GM18909 (cell line): ENCODE data around the gene LDLRAD4.

Experiments used
- ATAC-seq: cut with Tn5 transposase; IDR thresholded peaks from one replicate; pipeline ENCODE4 v1.9.1; 2021; ENCODE audit warnings: mild to moderate bottlenecking; ENCODE audit not compliant: unreplicated experiment, poor library complexity

LDLRAD4 gene

GRCh38 chr18:13226533-13227144, 8.1 kb downstream of the LDLRAD4 start:
- no peak for ATAC-seq

- ATAC-seq = no peak
Measured at GRCh38 chr18:13227910-13228309, 9.3 kb downstream of the LDLRAD4 start.

GRCh38 chr18:13229001-13229671, 10.6 kb downstream of the LDLRAD4 start:
- no peak for ATAC-seq

DNA sequence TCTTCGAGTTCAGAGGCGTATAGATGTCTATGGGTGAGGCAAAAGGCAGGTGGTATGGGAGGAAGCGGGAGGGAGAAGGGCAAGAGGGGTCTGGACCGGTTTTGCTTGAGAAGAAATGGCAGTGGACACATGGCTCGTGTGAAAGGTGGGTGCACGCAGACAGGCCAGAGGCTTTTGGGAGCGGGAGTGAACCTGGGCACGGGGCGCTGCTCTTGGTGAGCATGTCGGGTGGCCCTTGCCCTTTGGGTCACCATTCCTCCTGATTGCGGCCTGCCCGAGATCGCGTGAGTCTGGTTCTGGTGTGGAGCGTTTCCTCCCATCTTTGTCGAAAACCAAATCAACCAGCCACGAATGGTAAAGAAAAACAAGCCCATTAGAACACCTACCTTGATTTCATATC, 12.6 kb downstream of the LDLRAD4 start:
- no peak for ATAC-seq

DNA sequence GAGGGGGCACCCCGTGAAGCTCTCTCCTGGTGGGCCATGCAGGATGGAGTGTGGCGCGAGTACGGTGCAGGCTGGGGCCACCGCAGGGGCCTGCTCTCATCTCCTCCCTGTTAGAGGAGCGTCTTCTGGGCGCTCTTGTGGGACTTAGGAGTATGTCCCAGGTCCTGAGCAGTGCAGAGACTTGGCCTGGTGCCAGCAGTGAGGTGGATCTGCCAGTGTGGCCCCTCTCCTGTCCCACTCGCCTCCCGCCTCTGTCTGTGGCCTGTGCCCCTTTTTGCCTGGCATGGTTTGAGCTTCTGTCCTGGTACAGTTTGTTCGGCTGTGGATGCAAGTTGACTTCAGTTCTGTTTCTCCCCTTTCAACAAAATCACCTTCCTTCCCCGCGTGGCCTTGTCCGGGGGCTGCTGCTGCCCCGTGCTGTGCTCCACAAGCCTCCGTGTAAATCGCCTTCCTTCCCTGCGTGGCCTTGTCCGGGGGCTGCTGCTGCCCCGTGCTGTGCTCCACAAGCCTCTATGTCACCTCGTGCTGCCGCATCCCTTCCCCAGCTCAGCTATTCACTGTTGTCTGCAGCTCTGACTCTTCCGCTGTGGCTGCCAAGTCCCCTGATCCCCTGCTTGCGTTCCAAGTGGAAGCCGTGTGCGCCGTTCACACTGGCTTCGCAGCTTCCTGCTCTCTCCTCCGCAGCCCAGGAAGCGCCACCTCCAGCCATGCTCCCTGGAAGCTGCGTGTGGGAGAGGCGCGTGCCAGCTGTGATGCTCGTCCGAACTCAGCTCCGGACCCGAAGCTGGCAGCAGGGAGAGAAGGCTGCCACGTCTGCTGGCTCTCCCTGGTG, 13.7 kb downstream of the LDLRAD4 start:
- no peak for ATAC-seq

DNA sequence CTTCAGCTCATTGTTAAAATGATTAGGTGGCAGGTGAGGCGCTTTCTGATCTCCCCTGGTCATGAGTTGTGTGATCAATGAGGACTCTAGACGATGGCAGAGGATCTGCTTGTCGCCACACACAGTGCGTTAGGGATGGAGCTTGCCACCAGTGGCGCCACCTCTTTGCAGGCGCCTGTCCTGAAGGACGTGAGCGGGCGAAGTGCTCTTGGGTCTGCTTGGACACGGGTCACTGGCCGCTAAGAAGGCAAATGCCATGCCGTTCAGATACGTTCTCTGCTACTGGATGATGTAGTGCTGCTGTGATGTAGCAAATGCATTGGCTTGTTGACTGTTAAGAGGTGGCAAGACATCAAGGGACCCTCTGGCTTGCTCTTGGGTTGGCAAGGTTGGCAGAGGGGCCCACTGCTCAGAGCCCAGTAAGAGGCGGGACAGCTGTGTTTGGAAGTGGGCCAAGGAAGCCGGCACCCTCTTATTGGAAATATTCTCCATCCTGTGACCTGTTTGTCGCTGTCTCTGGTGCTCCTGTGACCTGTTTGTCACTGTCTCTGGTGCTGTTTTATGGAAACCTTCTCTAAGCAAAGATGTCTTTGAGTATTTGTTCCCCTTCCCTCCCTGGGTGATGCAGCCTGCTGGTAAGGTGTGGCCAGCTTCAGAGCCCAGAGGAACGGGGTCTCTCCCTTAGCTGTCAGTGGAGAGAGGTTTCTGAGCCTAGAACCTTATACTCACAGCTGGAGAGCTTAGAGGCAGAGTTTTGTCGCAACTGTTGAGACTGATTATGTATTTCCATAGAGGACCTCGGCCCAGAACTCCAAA, 14.6 kb downstream of the LDLRAD4 start:
- ATAC-seq = no peak

- ATAC-seq = no peak
Measured at GRCh38 chr18:13233787-13234783, 15.5 kb downstream of the LDLRAD4 start.

DNA sequence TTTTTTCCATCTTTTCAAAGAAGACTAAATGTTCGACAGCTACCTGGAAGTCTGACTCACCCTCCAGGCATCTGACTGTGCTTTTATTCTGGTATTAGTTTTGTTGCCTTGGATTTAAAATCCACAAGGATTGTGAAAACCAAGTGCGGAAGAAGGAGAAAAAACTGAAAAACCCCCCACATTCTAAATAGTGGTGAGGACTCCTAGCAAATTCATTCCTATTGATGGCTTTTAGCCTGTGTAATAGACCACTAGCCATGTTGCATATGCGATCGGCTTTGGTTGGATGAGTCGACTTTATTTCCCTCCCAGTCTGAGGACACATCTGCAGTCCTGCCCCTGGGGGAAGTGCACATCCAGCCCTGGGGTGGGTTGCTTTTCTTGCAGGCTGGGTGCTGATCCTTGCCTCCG, 16.9 kb downstream of the LDLRAD4 start:
- no peak for ATAC-seq

- no peak for ATAC-seq
Measured at GRCh38 chr18:13235981-13236380, 17.4 kb downstream of the LDLRAD4 start.

DNA sequence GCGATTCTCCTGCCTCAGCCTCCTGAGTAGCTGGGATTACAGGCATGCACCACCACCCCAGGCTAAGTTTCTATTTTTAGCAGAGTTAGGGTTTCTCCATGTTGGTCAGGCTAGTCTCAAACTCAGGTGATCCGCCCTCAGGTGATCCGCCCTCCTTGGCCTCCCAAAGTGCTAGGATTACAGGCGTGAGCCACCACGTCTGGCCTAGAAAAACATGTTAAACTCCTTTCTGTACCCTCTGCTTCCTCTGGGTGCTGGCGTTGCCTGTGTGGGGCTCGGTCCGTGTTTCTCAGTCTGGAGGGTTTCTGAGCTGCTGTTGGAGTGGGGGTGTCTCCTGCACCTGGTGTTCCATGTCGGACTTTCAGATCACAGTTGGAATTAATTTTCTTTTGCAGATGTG, 17.9 kb downstream of the LDLRAD4 start:
- no peak for ATAC-seq

DNA sequence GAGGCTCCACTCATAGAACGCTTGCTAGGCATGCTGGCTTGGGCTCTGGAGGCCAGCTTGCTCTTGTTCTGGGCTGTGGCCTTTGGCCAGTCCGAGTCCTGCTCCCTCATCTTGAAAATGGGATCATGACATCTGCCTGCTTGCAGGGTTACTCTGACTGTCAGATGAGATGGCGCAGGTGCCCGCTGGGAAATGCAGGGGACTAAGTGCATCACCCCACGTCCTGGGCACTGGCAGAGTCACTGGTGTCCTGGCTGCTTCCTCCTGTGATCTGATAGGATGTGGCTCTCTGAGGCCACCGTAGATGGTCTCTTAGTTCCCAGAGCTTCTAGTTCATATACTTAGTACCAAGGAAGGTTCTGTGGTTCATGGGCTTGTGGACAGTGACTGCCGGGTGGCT, 18.5 kb downstream of the LDLRAD4 start:
- ATAC-seq = no peak

DNA sequence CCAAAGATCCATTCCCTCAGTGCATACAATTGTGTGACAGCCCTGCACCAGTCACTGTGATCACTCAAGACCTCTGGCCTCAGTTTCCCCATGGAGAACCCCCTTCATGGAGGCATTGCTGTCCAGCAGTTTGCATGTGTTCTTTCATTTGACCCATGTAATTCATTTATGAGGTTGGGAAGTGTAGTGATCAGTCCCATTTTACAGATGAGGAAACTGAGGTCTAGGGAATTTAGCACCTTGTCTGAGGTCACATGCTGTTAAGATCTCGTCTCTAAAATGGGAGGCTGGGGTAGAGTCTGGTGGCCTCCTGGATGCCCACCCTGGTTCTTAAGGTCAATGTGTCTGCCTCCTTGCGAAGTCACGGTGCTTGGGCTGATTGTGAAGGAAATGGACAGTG, 19.1 kb downstream of the LDLRAD4 start:
- no peak for ATAC-seq

- no peak for ATAC-seq
Measured at GRCh38 chr18:13239171-13239956, 20.8 kb downstream of the LDLRAD4 start.

DNA sequence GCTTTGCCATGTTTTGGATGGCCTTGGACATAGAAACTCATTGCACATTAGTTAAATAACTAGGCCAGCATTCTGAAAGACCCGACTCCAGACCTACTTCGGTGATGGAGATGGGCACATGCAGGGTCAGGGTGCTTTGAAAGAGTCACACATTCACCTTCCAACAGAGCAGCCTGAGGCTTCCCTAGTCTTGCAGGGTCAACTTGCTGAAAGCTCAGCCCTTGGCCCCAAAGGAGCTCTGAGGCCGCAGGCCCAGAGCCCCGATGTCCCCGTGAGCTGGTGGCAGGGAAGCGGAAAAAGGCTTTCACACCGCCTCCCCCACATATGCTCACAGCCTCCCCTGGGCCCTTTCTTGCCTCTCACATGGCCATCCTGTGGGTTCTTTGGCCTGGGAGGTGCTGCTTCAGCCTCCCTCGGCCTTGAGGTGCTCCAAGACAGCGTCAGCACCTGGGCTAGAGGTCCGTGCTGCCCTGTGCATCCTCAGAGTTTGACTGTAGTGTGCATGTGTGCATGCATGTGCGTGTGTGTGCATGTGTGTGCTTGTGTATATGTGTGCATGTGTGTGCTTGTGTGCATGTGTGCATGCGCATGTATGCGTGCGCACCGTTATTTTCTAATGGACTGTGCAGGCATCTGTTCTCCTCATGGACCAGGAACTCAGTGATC, 21.6 kb downstream of the LDLRAD4 start:
- no peak for ATAC-seq

- ATAC-seq = no peak
Measured at GRCh38 chr18:13241083-13241892, 22.7 kb downstream of the LDLRAD4 start.

- ATAC-seq = no peak
Measured at GRCh38 chr18:13241893-13242175, 23.3 kb downstream of the LDLRAD4 start.

GRCh38 chr18:13242797-13243196, 24.2 kb downstream of the LDLRAD4 start:
- no peak for ATAC-seq

GRCh38 chr18:13243363-13243762, 24.8 kb downstream of the LDLRAD4 start:
- no peak for ATAC-seq
